ENCODE measurements around the gene ZRANB1. TPM values are rescaled to one million over a fixed set of nuclear protein-coding genes. Genes with fewer than 3 reads are reported as not detected.

Gene ZRANB1
- total RNA-seq, 1 donor from 2014 or later: 17.7 TPM

- no peaks in the 10 kb centered on the region for H3K36me3 Mint-ChIP-seq (ENCODE audit: low read depth)
- peaks cover 19% of the 10 kb centered on the region for H3K27me3 Mint-ChIP-seq
- ATAC-seq (ENCODE audit: low read depth) (no peak), DNase-seq (no peak)
- POLR2A ChIA-PET: no interaction called here
- peaks cover 14% of the 10 kb centered on the region for H3K4me1 Mint-ChIP-seq
- CTCF ChIA-PET: no interaction called here
- peaks cover 3% of the 10 kb centered on the region for H3K9me3 Mint-ChIP-seq
- no peak overlapping the region for H3K27ac Mint-ChIP-seq
- H3K4me3 Mint-ChIP-seq: no peak overlapping the region
- TF ChIP-seq, protein P1, sequence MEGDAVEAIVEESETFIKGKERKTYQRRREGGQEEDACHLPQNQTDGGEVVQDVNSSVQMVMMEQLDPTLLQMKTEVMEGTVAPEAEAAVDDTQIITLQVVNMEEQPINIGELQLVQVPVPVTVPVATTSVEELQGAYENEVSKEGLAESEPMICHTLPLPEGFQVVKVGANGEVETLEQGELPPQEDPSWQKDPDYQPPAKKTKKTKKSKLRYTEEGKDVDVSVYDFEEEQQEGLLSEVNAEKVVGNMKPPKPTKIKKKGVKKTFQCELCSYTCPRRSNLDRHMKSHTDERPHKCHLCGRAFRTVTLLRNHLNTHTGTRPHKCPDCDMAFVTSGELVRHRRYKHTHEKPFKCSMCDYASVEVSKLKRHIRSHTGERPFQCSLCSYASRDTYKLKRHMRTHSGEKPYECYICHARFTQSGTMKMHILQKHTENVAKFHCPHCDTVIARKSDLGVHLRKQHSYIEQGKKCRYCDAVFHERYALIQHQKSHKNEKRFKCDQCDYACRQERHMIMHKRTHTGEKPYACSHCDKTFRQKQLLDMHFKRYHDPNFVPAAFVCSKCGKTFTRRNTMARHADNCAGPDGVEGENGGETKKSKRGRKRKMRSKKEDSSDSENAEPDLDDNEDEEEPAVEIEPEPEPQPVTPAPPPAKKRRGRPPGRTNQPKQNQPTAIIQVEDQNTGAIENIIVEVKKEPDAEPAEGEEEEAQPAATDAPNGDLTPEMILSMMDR (IDR thresholded peaks at IDR 0.05): no peak
- intact Hi-C loops (cut with micrococcal nuclease): no loop called here
Measured at GRCh38 chr10:125022671-125023070, 80.7 kb downstream of the ZRANB1 start.

DNA sequence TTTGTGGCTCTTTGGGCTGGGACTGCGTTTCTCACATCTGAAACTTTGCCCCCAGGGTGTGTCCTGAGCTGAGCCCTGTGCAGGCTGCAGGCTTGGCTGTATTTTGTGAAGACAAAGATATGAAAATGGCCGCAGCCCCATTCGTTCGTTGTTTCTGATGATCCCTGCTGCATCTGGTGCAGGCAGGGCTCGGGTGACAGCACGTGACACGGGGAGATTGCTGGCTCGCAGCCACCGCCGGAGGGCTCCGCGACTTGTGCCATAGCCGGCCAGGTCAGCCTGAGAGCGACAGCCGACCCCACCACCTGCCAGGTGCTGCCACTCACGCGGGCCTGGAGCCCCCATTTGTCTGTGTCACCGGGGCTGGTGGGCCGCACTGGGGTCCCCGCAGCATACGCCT is 81.3 kb downstream of the ZRANB1 start:
- H3K9me3 Mint-ChIP-seq: peaks cover 3% of the 10 kb centered on the region
- TF ChIP-seq, protein P1 (IDR thresholded peaks at IDR 0.05): no peak
- peaks cover 14% of the 10 kb centered on the region for H3K4me1 Mint-ChIP-seq
- H3K27me3 Mint-ChIP-seq: peaks cover 19% of the 10 kb centered on the region
- no peak for ATAC-seq (ENCODE audit: low read depth)
- POLR2A ChIA-PET: no interaction called here
- DNase-seq: no peak
- no peaks in the 10 kb centered on the region for H3K36me3 Mint-ChIP-seq (ENCODE audit: low read depth)
- no peak overlapping the region for H3K4me3 Mint-ChIP-seq
- intact Hi-C loops (cut with micrococcal nuclease): no loop called here
- no peak overlapping the region for H3K27ac Mint-ChIP-seq
- CTCF ChIA-PET: no interaction called here

GRCh38 chr10:125023862-125024496 is 82.1 kb downstream of the ZRANB1 start:
- POLR2A ChIA-PET: no interaction called here
- H3K27me3 Mint-ChIP-seq: peaks cover 21% of the 10 kb centered on the region
- H3K4me1 Mint-ChIP-seq: peaks cover 14% of the 10 kb centered on the region
- TF ChIP-seq, protein P1 (IDR thresholded peaks at IDR 0.05): no peak
- peaks cover 3% of the 10 kb centered on the region for H3K9me3 Mint-ChIP-seq
- H3K27ac Mint-ChIP-seq: no peak overlapping the region
- H3K4me3 Mint-ChIP-seq: no peak overlapping the region
- H3K36me3 Mint-ChIP-seq (ENCODE audit: low read depth): no peaks in the 10 kb centered on the region
- ATAC-seq (ENCODE audit: low read depth) (no peak), DNase-seq (no peak)
- CTCF ChIA-PET: no interaction called here
- intact Hi-C loops (cut with micrococcal nuclease): no loop called here

DNA sequence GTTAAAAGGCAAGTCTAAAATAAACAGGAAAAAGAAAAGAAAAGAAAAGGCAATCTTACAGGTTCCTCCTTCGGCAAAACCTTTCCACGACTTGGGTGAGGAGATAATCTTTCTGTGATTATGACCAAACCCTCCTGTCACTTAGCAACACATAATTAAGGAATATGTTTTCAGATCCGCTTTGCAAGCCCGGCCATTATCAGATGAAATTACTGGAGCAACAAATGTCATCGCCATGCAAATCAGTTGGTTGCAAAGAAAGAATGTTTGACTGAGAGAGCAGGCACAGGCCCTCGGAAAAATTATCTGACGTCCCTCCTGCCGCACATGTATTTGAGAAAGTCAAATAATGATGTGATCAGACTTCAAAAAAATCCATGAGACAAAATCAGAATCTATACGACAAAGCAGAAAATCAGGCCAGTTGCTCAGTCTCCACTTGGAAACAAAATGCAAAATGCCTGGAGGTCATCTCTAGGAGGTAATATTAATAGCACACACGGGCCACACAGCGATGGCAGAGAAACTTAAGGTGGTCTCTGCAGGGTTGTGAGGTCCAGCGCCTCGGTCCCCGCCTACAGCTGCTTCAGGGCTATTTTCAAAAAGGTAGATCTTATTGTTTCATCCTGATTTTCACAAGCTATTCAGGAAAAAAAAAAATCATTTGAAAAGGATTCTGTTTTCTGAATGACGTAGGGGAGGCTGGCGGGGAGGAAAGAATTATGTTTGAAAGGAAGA is 82.7 kb downstream of the ZRANB1 start:
- CTCF ChIA-PET: no interaction called here
- no peak overlapping the region for H3K4me3 Mint-ChIP-seq

DNA sequence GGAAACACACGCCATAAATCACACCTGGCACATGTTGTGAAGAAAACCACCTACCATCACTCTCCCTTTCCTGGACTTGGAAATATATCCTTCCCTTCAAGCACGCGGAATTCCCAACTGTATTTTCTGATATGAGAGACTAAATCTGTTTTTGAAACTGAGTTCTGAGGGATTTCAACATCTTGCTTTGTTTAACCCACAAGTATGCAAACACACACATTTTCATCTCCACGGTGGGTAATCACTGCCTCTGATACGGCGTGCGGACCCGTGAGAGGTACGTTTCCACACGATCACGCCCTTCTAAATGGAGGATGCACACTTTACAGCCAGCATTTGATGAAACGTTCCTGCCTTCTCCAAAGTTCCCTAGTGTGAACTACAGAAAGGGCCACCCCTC is 83.4 kb downstream of the ZRANB1 start:
- no peak for ATAC-seq (ENCODE audit: low read depth)
- POLR2A ChIA-PET: no interaction called here

More for the DNA sequence above, 82.7 kb downstream of the ZRANB1 start:
- POLR2A ChIA-PET: no interaction called here
- intact Hi-C loops (cut with micrococcal nuclease): no loop called here
- DNase-seq (no peak), ATAC-seq (ENCODE audit: low read depth) (no peak)
- peaks cover under 1% of the 10 kb centered on the region for H3K9me3 Mint-ChIP-seq
- H3K36me3 Mint-ChIP-seq (ENCODE audit: low read depth): no peaks in the 10 kb centered on the region
- TF ChIP-seq, protein P1 (IDR thresholded peaks at IDR 0.05): no peak
- H3K27ac Mint-ChIP-seq: no peak overlapping the region
- peaks cover 14% of the 10 kb centered on the region for H3K4me1 Mint-ChIP-seq
- peaks cover 21% of the 10 kb centered on the region for H3K27me3 Mint-ChIP-seq

More for the DNA sequence above, 83.4 kb downstream of the ZRANB1 start:
- Mint-ChIP-seq H3K4me1 (peaks cover 14% of the 10 kb centered on the region), H3K27ac (no peak overlapping the region), H3K27me3 (peaks cover 21% of the 10 kb centered on the region), H3K36me3 (ENCODE audit: low read depth) (no peaks in the 10 kb centered on the region), H3K9me3 (no peaks in the 10 kb centered on the region), H3K4me3 (peak overlapping the region; percentile 24)
- TF ChIP-seq, protein P1 (IDR thresholded peaks at IDR 0.05): no peak
- CTCF ChIA-PET: no interaction called here
- no peak for DNase-seq
- intact Hi-C loops (cut with micrococcal nuclease): no loop called here
